HG02798 (cell line): ENCODE data around the gene PDGFA.
"Not testable (repeated sequence)": the region's sequence is repeated elsewhere in the genome, so short reads cannot be mapped to it uniquely, and the experiment has no call there.

Source experiments
- ATAC-seq: cut with Tn5 transposase; IDR thresholded peaks from one replicate; pipeline ENCODE4 v1.9.1; 2021; ENCODE audit warnings: mild to moderate bottlenecking; ENCODE audit not compliant: unreplicated experiment, poor library complexity

PDGFA gene

GRCh38 chr7:552868-553635 lies 33.4 kb upstream of the PDGFA start:
- no peak for ATAC-seq

- not testable (repeated sequence) for ATAC-seq
Measured at GRCh38 chr7:552151-552867, 32.7 kb upstream of the PDGFA start.

- not testable (repeated sequence) for ATAC-seq
Measured at GRCh38 chr7:551615-551970, 31.9 kb upstream of the PDGFA start.

- no peak for ATAC-seq
Measured at GRCh38 chr7:550881-551614, 31.4 kb upstream of the PDGFA start.

GRCh38 chr7:549891-550625 lies 30.4 kb upstream of the PDGFA start:
- no peak for ATAC-seq

GRCh38 chr7:549066-549890 lies 29.6 kb upstream of the PDGFA start:
- no peak for ATAC-seq

- no peak for ATAC-seq
Measured at GRCh38 chr7:548401-548800, 28.8 kb upstream of the PDGFA start.

- ATAC-seq, result no peak
Measured at GRCh38 chr7:545470-545869, 25.8 kb upstream of the PDGFA start.

GRCh38 chr7:544338-545221 lies 24.9 kb upstream of the PDGFA start:
- no peak for ATAC-seq

GRCh38 chr7:543501-544337 lies 24.1 kb upstream of the PDGFA start:
- no peak for ATAC-seq

- ATAC-seq, result no peak
Measured at GRCh38 chr7:542713-543500, 23.3 kb upstream of the PDGFA start.

- ATAC-seq, result no peak
Measured at GRCh38 chr7:542131-542712, 22.6 kb upstream of the PDGFA start.

- ATAC-seq, result no peak
Measured at GRCh38 chr7:541661-542060, 22.0 kb upstream of the PDGFA start.

- no peak for ATAC-seq
Measured at GRCh38 chr7:540997-541396, 21.4 kb upstream of the PDGFA start.

GRCh38 chr7:540579-540978 lies 20.9 kb upstream of the PDGFA start:
- no peak for ATAC-seq

GRCh38 chr7:539731-540411 lies 20.2 kb upstream of the PDGFA start:
- no peak for ATAC-seq
